GM23338 (cell line): ENCODE data around the gene IKZF1. TPM values are rescaled to one million over a fixed set of nuclear protein-coding genes. Genes with fewer than 3 reads are reported as not detected.
A peak's percentile ranks its signal among the peaks of the same experiment; 100 is the strongest.

Experiments
- ATAC-seq: fragments of 200-7000 bp; cut with Tn5 transposase; 3 replicates; pipeline ENCODE4 v1.9.1; 2020
- DNase-seq: peaks from one replicate; pipeline ENCODE4 v3.0.0-alpha.2; 2015; ENCODE audit warnings: low spot score
- H2AFZ ChIP-seq: fragments of 200-600 bp; sonication (generic); 2 replicates; pipeline ENCODE4 v1.8.0; 2016; ENCODE audit warnings: antibody characterized with exemption, mild to moderate bottlenecking, moderate library complexity
- H3F3A ChIP-seq: fragments of 200-600 bp; sonication (generic); replicated peaks from 2 replicates; pipeline ENCODE4 v1.8.0; 2017; ENCODE audit warnings: antibody characterized with exemption, mixed run types, low read depth
- H3K27ac ChIP-seq: fragments of 200-600 bp; sonication (generic); 2 replicates; pipeline ENCODE4 v1.6.1; 2016; ENCODE audit warnings: low read depth
- H3K27me3 ChIP-seq: fragments of 200-600 bp; sonication (generic); 2 replicates; pipeline ENCODE4 v1.8.0; 2016; ENCODE audit warnings: mild to moderate bottlenecking, mixed run types, moderate library complexity; ENCODE audit not compliant: insufficient read depth
- H3K36me3 ChIP-seq: fragments of 200-600 bp; sonication (generic); 2 replicates; pipeline ENCODE4 v1.8.0; 2016; ENCODE audit warnings: mild to moderate bottlenecking; ENCODE audit not compliant: insufficient read depth
- H3K4me1 ChIP-seq: fragments of 200-600 bp; sonication (generic); 2 replicates; pipeline ENCODE4 v1.8.0; 2016; ENCODE audit warnings: mild to moderate bottlenecking, moderate library complexity; ENCODE audit not compliant: insufficient read depth
- H3K4me2 ChIP-seq: fragments of 200-600 bp; sonication (generic); 2 replicates; pipeline ENCODE4 v1.7.1; 2017; ENCODE audit warnings: mixed run types
- H3K4me3 ChIP-seq: fragments of 200-600 bp; sonication (generic); 2 replicates; pipeline ENCODE4 v1.6.1; 2016; ENCODE audit warnings: mixed run types
- H3K79me2 ChIP-seq: fragments of 200-600 bp; sonication (generic); replicated peaks from 2 replicates; pipeline ENCODE4 v1.8.0; 2017; ENCODE audit warnings: mild to moderate bottlenecking; ENCODE audit not compliant: insufficient read depth
- H3K9me2 ChIP-seq: fragments of 200-600 bp; sonication (generic); 2 replicates; pipeline ENCODE4 v1.8.0; 2017; ENCODE audit not compliant: insufficient read depth
- H4K20me1 ChIP-seq: fragments of 200-600 bp; sonication (generic); replicated peaks from 2 replicates; pipeline ENCODE4 v1.8.0; 2017; ENCODE audit warnings: mild to moderate bottlenecking; ENCODE audit not compliant: insufficient read depth
- H3K27ac Mint-ChIP-seq: 2 replicates; pipeline ENCODE4 v1.8.0; 2020; ENCODE audit warnings: inconsistent platforms, mild to moderate bottlenecking, moderate library complexity, mixed read lengths
- H3K27me3 Mint-ChIP-seq: 3 replicates; pipeline ENCODE4 v1.8.0; 2022; ENCODE audit warnings: low read depth, mild to moderate bottlenecking, moderate library complexity, mixed read lengths, inconsistent platforms; ENCODE audit not compliant: insufficient read depth, poor library complexity
- H3K36me3 Mint-ChIP-seq: 3 replicates; pipeline ENCODE4 v1.8.0; 2021; ENCODE audit warnings: low read depth, mild to moderate bottlenecking, inconsistent platforms, moderate library complexity, mixed read lengths
- H3K4me1 Mint-ChIP-seq: 3 replicates; pipeline ENCODE4 v1.8.0; 2020; ENCODE audit warnings: mild to moderate bottlenecking, inconsistent platforms, mixed read lengths
- H3K4me3 Mint-ChIP-seq: 3 replicates; pipeline ENCODE4 v1.8.0; 2021; ENCODE audit warnings: moderate library complexity, mild to moderate bottlenecking, inconsistent platforms, mixed read lengths
- H3K9me3 Mint-ChIP-seq: 3 replicates; pipeline ENCODE4 v1.8.0; 2020; ENCODE audit warnings: moderate library complexity, mild to moderate bottlenecking, inconsistent platforms, mixed read lengths
- CREB1 ChIP-seq: fragments of 250-450 bp; sonication (Bioruptor Pico); IDR thresholded peaks from 2 replicates; pipeline ENCODE4 v1.5.0; 2020; ENCODE audit warnings: low read depth, mild to moderate bottlenecking, moderate library complexity
- CTCF ChIP-seq, 2 experiments: fragments of 200-600 bp in 1 of 2; sonication (generic) in 1 of 2; conservative IDR thresholded peaks; 2 replicates each; pipeline versions ENCODE4 v1.5.1 to v1.6.1; 2016 to 2017; ENCODE audit warnings: antibody characterized with exemption in 2 of 2, low read depth in 2 of 2, mild to moderate bottlenecking in 2 of 2, moderate library complexity in 1 of 2
- ETS1 ChIP-seq: IDR thresholded peaks from 2 replicates; pipeline ENCODE4 v1.6.1; 2016; ENCODE audit warnings: antibody characterized with exemption
- EZH2 ChIP-seq: fragments of 200-600 bp; sonication (generic); IDR thresholded peaks from one replicate; pipeline ENCODE4 v1.8.0; 2017; ENCODE audit warnings: antibody characterized with exemption, mild to moderate bottlenecking, low read depth; ENCODE audit not compliant: unreplicated experiment
- EZH2phosphoT487 ChIP-seq: fragments of 200-600 bp; sonication (generic); IDR thresholded peaks from one replicate; pipeline ENCODE4 v1.8.1; 2018; ENCODE audit warnings: antibody characterized with exemption; ENCODE audit not compliant: unreplicated experiment
- JUNB ChIP-seq: IDR thresholded peaks from one replicate; pipeline ENCODE4 v1.6.1; 2016; ENCODE audit warnings: antibody characterized with exemption; ENCODE audit not compliant: unreplicated experiment
- NANOG ChIP-seq: IDR thresholded peaks from 2 replicates; pipeline ENCODE4 v1.6.1; 2016; ENCODE audit warnings: antibody characterized with exemption, borderline replicate concordance
- POLR2AphosphoS5 ChIP-seq: IDR thresholded peaks from 2 replicates; pipeline ENCODE4 v1.6.1; 2016; ENCODE audit warnings: antibody characterized with exemption, low read depth
- STAT1 ChIP-seq: IDR thresholded peaks from one replicate; pipeline ENCODE4 v1.6.1; 2016; ENCODE audit warnings: antibody characterized with exemption; ENCODE audit not compliant: unreplicated experiment
- ZNF114 ChIP-seq: fragments of 250-450 bp; sonication (Bioruptor Pico); IDR thresholded peaks from 2 replicates; pipeline ENCODE4 v1.5.0; 2020; ENCODE audit warnings: mild to moderate bottlenecking, moderate library complexity
- ZNF331 ChIP-seq: fragments of 250-450 bp; sonication (Bioruptor Pico); IDR thresholded peaks from 2 replicates; pipeline ENCODE4 v1.5.0; 2020; ENCODE audit warnings: low read depth, mild to moderate bottlenecking, moderate library complexity
- ZNF462 ChIP-seq: fragments of 250-450 bp; sonication (Bioruptor Pico); IDR thresholded peaks from 2 replicates; pipeline ENCODE4 v1.5.0; 2020; ENCODE audit warnings: mild to moderate bottlenecking, moderate library complexity
- polyA plus RNA-seq: library from polyadenylated mRNA; unstranded; fragments of >200 nt; fragmentation: Nextera tagmentation; extraction: Ambion mirVana; gene quantifications from 2 replicates; pipeline ENCODE4 v1.2.1, GENCODE V29; 2016
- total RNA-seq: library from RNA; depleted of rRNA; stranded (reverse); fragments of >200 nt; shearing (Covaris generic); gene quantifications from 2 replicates; pipeline ENCODE4 v1.2.3, GENCODE V29; 2014
- TF ChIP-seq, protein P1 (sequence below): IDR thresholded peaks from one replicate; pipeline ENCODE4 v1.6.1; 2018; ENCODE audit warnings: antibody characterized with exemption; ENCODE audit not compliant: unreplicated experiment

The IKZF1 gene
- total and polyA plus RNA-seq, 2 experiments from 2014 or later = 0.57 to 1.8 TPM

GRCh38 chr7:50330254-50330653 is 25.7 kb downstream of the IKZF1 start (continued):
- TF ChIP-seq JUNB (no peak), POLR2AphosphoS5 (no peak), EZH2 (no peak)

GRCh38 chr7:50330696-50331095 is 26.2 kb downstream of the IKZF1 start:
- Histone ChIP-seq H3K4me2 (no peak overlapping the region), H3K27ac (no peak overlapping the region), H3K4me1 (0 out of 2 replicates have a peak, but pooled peaks cover 5% of the 10 kb centered on the region), H3K79me2 (no peaks in the 10 kb centered on the region), H3K4me3 (no peak overlapping the region), H3K36me3 (no peaks in the 10 kb centered on the region), H3K27me3 (no peaks in the 10 kb centered on the region), H3F3A (no peaks in the 10 kb centered on the region), H4K20me1 (no peaks in the 10 kb centered on the region), H2AFZ (peak overlapping the region; percentile 35; the same call in 1 of the 2 replicates), H3K9me2 (no peaks in the 10 kb centered on the region)
- DNase-seq = no peak
- peaks cover 11% of the 10 kb centered on the region for H3K4me1 Mint-ChIP-seq
- TF ChIP-seq ZNF462 (CRISPR knock-in tag) = no peak
- no peak for TF ChIP-seq EZH2phosphoT487
- no peak for TF ChIP-seq ETS1
- no peak for TF ChIP-seq CREB1
- no peak for TF ChIP-seq ZNF114 (CRISPR knock-in tag)
- no peak for TF ChIP-seq JUNB
- TF ChIP-seq EZH2 = no peak
- TF ChIP-seq, protein P1, sequence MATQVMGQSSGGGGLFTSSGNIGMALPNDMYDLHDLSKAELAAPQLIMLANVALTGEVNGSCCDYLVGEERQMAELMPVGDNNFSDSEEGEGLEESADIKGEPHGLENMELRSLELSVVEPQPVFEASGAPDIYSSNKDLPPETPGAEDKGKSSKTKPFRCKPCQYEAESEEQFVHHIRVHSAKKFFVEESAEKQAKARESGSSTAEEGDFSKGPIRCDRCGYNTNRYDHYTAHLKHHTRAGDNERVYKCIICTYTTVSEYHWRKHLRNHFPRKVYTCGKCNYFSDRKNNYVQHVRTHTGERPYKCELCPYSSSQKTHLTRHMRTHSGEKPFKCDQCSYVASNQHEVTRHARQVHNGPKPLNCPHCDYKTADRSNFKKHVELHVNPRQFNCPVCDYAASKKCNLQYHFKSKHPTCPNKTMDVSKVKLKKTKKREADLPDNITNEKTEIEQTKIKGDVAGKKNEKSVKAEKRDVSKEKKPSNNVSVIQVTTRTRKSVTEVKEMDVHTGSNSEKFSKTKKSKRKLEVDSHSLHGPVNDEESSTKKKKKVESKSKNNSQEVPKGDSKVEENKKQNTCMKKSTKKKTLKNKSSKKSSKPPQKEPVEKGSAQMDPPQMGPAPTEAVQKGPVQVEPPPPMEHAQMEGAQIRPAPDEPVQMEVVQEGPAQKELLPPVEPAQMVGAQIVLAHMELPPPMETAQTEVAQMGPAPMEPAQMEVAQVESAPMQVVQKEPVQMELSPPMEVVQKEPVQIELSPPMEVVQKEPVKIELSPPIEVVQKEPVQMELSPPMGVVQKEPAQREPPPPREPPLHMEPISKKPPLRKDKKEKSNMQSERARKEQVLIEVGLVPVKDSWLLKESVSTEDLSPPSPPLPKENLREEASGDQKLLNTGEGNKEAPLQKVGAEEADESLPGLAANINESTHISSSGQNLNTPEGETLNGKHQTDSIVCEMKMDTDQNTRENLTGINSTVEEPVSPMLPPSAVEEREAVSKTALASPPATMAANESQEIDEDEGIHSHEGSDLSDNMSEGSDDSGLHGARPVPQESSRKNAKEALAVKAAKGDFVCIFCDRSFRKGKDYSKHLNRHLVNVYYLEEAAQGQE = no peak
- TF ChIP-seq ZNF331 (CRISPR knock-in tag) = no peak
- no peak for TF ChIP-seq POLR2AphosphoS5
- no peak for TF ChIP-seq CTCF (conservative IDR thresholded peaks at IDR 0.05; ENCODE audit: low read depth in 2 of 2)
- TF ChIP-seq NANOG = no peak
- TF ChIP-seq STAT1 = no peak
- no peak for ATAC-seq
- H3K27me3 Mint-ChIP-seq = no peaks in the 10 kb centered on the region
- no peak overlapping the region for H3K4me3 Mint-ChIP-seq
- H3K36me3 Mint-ChIP-seq = no peaks in the 10 kb centered on the region
- no peak overlapping the region for H3K27ac Mint-ChIP-seq
- no peaks in the 10 kb centered on the region for H3K9me3 Mint-ChIP-seq
